ENCODE data around the gene RSPH10B.
"Not testable (repeated sequence)": the region's sequence is repeated elsewhere in the genome, so short reads cannot be mapped to it uniquely, and the experiment has no call there.

DNA sequence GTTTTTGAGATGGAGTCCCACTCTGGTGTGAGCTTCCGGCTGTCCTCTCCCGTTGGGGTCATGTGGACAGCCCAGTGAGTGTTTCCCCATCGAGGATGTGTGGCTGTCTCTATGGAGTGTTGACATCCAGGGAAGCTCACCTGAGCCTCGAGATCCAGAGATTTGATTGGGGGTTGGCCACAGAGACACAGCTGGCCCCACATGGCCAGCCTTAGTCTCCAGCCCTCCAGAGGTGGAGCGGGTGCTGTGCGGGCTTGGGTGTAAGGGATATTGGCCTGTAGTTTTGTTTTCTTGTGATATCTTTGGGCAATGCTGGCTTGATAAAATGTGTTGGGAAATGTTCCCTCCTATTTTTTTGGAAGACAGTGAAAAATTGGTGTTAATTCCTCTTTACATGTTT, 54.0 kb downstream of the RSPH10B start:
- TF ChIP-seq CTCF (IDR thresholded peaks at IDR 0.05; ENCODE audit: poor library complexity, severe bottlenecking); EZH2 (IDR thresholded peaks at IDR 0.05; ENCODE audit: borderline replicate concordance, insufficient read depth, low read length, poor library complexity, severe bottlenecking); RAD21 (conservative IDR thresholded peaks at IDR 0.05); TAF1 (IDR thresholded peaks at IDR 0.05; ENCODE audit: low read depth); POLR2AphosphoS5 (IDR thresholded peaks at IDR 0.05); SMC3 (conservative IDR thresholded peaks at IDR 0.05; ENCODE audit: poor library complexity); EP300 (conservative IDR thresholded peaks at IDR 0.05; ENCODE audit: poor library complexity, severe bottlenecking); MXI1 (conservative IDR thresholded peaks at IDR 0.05; ENCODE audit: poor library complexity, severe bottlenecking): not testable (repeated sequence)
